Umbilical cord (tissue), 2 donors: Measurements from ENCODE around the gene WNK3. TPM values are rescaled to one million over a fixed set of nuclear protein-coding genes. Genes with fewer than 3 reads are reported as not detected.
"Not testable (repeated sequence)": the region's sequence is repeated elsewhere in the genome, so short reads cannot be mapped to it uniquely, and the experiment has no call there.

Experiments used
- DNase-seq: peaks from one replicate; pipeline ENCODE4 v3.0.0-alpha.2; 2015; ENCODE audit warnings: low spot score
- total RNA-seq: library from RNA; depleted of rRNA; stranded (reverse); fragments of >200 nt; gene quantifications from one replicate; pipeline ENCODE4 v1.2.3, GENCODE V29; 2014; ENCODE audit warnings: low replicate concordance; ENCODE audit not compliant: insufficient read depth

WNK3 gene
- total RNA-seq: 4.8 TPM

DNA sequence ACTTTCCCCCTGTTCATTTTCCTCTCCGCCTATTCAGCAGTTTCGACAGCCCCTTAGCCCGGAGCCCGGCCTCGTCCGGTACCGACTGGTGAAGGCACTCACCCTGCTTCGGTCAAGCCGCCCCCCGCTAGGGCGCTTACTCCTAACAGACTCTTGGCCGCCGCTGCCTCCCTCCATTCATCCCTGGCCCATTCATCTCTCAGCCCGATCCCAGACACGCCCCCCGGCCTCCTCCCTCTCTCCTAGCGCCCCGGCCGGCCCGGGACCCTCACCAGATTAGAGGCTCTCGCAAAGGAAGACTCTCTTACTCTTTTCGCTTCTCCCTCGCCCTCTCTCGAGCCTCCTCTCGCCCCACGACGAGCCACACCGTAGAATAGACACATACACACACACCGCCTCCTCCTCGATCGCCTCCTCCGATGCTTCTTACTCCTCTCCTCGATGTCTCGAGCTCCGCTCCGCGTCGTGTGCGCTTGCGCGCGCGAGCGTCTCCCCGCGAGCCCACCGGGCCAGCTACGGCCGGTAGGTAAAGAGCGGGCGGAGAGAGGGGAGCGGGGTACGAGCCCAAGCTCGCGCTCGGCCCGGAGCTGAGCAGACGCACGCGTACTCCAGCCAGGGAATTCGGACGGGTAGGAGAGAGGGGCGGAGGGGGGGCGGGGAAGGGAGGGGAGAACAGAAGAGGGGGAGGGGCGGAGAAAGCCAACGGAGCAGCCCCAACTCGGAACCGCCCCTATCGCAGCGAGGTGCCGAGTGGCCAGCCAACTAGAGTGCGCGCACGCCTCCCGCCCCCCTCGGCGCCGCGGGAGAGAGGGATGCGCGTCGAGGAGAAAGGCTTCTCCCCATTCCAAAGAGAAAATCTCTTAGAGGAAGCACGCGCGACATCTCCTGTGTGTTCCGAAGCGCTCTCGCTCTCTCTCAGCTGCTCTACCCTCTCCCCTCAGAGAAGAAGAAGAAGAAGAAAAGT is at the start of gene WNK3:
TSS of gene WNK3 (minus strand) at position 633 of the 964 bp plus-strand sequence.
- DNase-seq: peak; percentile 89

GRCh38 chrX:54407266-54407665 is 49.4 kb upstream of the WNK3 start:
- DNase-seq: no peak

GRCh38 chrX:54397113-54397512 is 39.3 kb upstream of the WNK3 start:
- no peak for DNase-seq

- peak; percentile 7 for DNase-seq
Observed at GRCh38 chrX:54386314-54386713, 28.5 kb upstream of the WNK3 start.

- not testable (repeated sequence) for DNase-seq
Observed at GRCh38 chrX:54384661-54385060, 26.8 kb upstream of the WNK3 start.

DNA sequence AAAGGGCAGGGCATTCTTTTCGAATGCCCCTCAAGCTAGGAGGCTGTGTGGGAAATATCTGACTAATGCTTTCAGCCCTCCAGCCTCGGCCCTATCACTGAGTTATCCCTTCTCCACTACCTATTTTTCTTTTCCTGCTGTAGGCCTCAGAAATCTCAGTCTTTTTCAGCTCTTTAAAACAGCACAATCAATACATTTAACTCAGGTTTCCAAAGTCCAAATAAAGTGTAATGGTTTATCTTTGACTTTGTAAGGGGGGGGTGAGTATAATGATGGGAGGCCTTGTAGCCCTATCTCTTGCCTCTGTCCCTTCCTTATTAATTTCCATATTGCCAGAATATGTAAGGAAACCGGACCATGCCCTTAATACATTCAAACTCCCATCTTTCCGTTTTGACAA is 1.6 kb upstream of the WNK3 start:
- DNase-seq: no peak

DNA sequence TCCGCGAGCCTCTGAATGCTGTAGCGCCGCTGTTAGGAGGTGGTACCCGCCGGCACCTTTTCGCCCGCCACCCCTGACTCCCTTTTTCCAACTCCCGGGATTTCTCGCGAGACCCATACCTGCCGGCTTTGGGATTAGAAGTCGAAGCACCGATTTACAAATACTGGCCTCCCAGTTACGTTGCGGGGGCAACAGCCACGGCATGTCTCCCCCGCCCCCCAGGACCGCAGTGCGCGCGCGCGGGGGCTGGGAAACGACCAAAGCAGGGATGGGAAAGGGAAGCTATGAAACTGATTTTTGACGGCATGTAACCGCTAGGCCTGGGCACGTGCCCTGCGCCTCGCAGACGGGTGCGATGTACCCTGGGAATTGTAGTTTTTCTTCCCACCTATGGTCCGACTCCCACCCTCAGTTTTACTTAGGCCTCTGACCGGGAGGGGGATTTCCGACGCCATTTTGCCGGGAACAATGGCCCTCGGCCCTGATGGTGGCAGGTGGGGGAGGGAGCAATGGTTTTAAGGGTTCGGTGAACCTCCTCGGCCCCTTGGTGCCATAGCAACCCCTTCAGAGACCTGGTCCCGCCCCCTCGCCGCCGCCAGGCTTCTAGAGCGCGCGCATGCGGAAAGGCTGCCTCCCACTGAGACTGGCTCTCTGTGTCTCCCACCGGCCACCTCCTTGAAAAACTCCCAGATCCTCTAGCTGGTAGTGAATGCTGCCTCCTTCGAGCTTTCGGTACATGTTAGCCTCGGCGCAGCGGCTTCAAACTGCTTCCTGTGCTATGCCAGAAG is 772 bp upstream of the WNK3 start:
- peak; percentile 83 for DNase-seq

DNA sequence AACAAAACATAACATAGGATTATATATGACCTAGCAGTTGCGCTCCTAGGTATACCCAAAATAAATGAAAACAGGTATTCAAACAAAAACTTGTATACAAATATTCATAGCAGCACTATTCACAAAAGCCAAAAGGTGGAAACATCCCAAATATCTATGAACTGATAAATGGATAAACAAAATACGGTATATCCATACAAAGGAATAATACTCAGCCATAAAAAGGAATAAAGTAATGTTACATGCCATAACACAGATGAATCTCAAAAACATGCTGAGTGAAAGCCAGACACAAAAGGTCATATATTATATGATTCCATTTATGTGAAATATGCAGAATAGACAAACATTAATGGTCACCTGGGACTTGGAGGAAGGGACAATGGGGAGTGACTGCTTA is 5.2 kb downstream of the WNK3 start:
- DNase-seq: no peak

GRCh38 chrX:54337383-54337782 is 20.5 kb downstream of the WNK3 start:
- not testable (repeated sequence) for DNase-seq

DNA sequence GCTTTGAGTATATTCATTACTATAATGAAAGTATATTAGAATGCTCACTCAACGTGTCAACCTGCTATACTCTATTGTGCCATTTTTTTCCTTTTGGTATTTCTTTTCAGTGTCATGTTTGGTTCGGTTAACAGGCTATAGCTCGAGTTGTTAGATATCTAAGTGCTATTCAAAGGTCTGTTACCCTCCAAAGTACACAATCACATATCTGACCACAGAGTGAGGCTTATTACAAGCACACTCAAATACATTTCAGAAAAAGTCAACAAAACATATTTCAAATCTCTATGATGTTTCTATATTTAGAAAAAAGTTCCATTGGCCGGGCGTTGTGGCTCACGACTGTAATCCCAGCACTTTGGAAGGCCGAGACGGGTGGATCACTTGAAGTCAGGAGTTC is 32.8 kb downstream of the WNK3 start:
- no peak for DNase-seq

- no peak for DNase-seq
Observed at GRCh38 chrX:54320067-54320466, 37.8 kb downstream of the WNK3 start.

DNA sequence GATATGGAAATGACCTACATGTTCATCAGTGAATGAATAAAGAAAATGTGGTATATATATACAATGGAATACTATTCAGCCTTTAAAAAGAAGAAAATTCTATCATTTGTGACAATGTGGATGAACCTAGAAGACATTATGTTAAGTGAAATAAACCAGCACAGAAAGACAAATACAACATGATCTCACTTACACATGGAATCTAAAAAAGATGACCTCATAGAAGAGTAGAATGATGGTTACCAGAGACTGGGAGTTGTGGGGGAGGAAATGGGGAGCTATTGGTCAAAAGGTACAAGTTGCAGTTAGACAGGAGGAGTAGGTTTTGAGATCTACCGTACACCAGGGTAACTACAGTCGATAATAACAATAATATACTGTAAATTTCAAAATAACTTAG is 51.5 kb downstream of the WNK3 start:
- DNase-seq: no peak

- DNase-seq: no peak
Observed at GRCh38 chrX:54301516-54301915, 56.3 kb downstream of the WNK3 start.

DNA sequence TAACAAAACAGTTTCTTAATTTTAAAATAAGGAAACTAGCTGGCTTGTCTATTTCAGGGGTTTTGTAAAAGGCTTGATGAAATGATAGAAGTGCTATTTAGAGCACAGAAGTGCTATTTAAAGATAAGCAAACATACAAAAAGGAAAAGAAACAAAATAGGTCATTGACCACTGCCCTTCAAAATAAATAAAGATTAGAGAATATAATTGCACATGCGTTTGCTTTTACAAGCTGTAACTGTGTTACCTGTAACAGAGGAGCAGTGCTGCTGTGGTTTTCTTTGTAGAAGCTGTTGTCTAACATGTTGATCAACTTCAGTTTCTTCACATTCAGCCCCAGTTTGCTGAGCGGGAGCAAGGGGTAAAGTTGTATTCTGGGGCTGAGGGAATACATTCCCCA is 63.5 kb downstream of the WNK3 start:
- DNase-seq: no peak

DNA sequence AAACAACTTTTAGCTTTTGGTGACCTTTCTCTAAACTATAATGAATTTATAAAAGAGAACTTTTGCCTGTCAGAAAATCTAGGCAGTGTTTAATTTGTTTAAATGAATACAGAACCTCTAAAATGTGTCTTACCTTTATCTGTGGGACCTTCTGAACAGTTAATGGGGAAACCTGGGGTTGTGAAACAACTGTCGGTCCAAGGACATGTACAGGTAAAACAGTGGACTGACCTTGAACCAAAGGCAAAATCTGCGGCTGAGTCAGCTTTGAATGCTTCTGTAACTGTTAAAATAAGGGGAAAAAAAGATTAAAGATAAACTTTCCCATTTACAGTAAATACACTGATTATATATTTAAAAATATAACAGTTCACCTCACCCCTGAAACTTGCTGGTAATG is 65.1 kb downstream of the WNK3 start:
- no peak for DNase-seq

DNA sequence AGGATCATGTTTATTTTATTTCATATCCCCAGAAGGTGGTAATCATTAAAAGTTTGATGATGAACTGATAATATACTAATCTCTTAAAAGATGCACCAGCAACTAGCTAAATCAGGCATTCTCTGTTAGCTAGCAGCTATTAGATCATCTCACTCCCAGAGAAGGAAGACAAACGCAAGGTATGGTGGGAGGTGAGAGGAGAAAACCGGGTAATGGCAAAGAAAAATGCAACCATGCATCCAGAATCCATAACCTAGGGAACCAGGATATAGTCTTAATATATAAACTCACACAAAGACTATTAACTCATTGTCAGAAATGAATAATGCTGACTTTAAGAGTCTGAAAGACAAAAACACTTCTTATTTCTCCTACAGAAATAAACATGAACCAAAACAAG is 66.1 kb downstream of the WNK3 start:
- no peak for DNase-seq

- no peak for DNase-seq
Observed at GRCh38 chrX:54288968-54289367, 68.9 kb downstream of the WNK3 start.

- DNase-seq: no peak
Observed at GRCh38 chrX:54288277-54288676, 69.6 kb downstream of the WNK3 start.

DNA sequence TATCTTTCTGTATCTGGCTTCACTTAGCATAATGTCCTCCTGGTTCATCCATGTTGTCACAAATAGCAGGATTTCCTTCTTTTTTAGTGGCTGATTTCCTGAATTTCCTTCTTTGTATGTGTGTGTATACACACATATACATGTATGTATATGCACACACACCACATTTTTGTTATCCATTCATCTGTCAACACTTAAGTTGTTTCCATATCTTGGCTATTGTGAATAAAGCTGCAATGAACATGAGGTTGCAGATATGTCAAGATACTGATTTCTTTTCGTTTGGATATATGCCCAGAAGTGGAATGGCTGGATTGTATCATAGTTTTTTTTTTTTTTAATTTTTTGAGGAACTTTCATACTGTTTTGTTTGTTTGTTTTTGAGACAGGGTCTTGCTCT is 76.2 kb downstream of the WNK3 start:
- DNase-seq: no peak

DNA sequence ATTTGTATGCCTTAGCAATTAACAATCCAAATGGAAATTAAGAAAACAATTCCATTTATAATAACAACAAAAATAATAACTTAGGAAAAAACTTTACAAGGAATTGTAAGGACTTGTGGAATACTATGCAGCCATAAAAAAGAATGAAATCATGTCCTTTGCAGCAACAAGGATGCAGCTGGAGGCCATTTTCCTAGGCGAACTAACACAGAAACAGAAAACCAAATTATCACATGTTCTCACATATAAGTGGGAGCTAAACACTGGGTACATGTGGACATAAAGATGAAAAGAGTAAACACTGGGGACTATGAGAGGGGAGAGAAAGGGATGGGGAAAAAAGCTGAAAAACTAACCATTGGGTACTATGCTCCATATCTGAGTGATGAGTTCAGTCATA is 77.4 kb downstream of the WNK3 start:
- no peak for DNase-seq

DNA sequence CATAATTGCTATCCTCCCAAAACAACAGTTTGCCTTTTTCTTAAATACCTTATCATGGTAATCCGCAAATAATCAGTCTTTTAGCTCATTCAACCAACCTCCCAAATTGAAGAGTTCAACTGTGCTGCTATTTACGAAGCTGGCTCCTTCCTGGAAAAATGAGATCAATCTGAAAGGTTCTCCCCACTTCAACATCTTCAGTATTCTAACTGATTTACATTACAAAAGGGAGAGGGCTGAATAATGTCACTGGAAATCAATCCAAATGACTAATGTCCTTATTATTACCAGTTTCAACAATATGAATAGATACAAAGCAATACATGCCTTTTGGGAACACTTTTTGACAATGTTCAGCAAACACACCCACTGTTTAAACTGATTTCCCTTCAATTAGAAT is 86.2 kb downstream of the WNK3 start:
- DNase-seq: no peak

DNA sequence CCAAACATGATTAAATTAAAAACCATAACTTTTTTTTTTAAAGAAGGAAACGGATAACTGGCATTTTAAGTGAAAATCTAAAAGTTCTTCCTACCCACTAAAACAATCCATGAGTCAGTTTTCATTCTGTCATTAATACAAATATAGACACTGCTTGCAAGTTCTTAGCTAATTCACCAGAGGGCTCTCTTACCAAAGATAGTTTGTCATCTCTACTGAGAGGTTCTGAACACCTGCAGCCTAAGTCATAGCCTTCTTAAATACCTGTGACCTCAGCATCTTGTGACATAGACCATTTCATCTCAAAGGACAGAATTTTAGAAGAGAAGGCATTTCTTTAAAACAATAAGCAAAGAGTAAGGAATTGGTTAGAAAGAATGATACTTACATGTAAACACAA is 109.5 kb downstream of the WNK3 start:
- peak; percentile 9 for DNase-seq

DNA sequence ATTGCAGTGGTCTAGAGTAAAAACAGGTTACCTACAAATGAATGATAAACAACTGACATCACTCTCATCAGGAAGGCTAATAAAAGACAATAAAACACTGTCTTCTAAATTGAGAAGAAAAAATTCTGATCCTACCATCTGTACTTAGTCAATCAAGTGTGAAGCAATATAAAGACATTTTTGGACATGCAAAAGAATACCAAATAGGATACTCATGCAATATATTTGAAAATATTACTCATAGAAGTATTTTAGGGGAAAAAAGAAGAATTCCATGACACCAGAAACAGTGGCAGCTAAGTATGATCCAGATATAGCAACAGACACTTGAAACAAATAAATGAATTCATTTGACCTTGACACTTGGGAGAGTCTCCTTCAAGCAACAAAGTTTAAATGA is 111.0 kb downstream of the WNK3 start:
- no peak for DNase-seq
